HEK293T (cell line): ENCODE measurements around the gene UBTD1.

Experiments used
- ARNT ChIP-seq: fragments of 450-650 bp; IDR thresholded peaks from 2 replicates; pipeline ENCODE4 v1.6.1; 2017; ENCODE audit warnings: mild to moderate bottlenecking
- BHLHE40 ChIP-seq: fragments of 450-650 bp; IDR thresholded peaks from 2 replicates; pipeline ENCODE4 v1.6.1; 2016; ENCODE audit warnings: mild to moderate bottlenecking, moderate library complexity, borderline replicate concordance

DNA sequence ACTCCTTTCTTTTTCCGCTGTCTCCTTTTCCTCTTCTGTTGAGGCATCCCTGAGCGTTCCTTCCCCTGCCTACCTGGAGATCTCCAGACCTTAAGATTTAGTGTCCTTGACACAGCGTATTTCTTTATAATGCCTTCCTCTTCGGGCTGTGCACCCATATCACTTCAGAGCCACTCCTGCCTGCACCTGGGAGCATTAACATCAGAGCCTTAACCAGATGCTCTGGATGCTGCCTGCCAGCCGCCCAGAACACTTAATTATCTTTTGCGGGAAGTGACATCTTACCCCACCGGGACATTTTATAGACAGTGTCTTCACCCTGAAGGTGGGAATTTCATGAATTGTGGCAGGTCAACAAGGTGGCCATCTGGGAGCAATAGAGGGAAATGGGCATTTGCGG is 24.2 kb downstream of the UBTD1 start:
- no peak for TF ChIP-seq ARNT
- TF ChIP-seq BHLHE40: no peak
